H1 (cell line): ENCODE measurements around the gene SLC35F3. TPM values are rescaled to one million over a fixed set of nuclear protein-coding genes. Genes with fewer than 3 reads are reported as not detected.

Experiments used
- CTCF ChIA-PET: fragments of 300-600 bp; sonication (Branson Sonifier 250); formaldehyde crosslinking; loops from one replicate; lab custom pipeline; 2021; ENCODE audit not compliant: partially characterized antibody; lab: Charles Lee
- POLR2A ChIA-PET: fragments of 300-600 bp; sonication (Branson Sonifier 250); formaldehyde crosslinking; loops from one replicate; lab custom pipeline; 2021; ENCODE audit warnings: inconsistent platforms; ENCODE audit not compliant: partially characterized antibody; lab: Charles Lee
- DNase-seq, 2 experiments: peaks; one replicate each; pipeline versions ENCODE4 v3.0.0 to v3.0.0-alpha.2; 2010 to 2022; ENCODE audit warnings: low spot score in 2 of 2, low read depth in 1 of 2, mixed read lengths in 1 of 2
- FAIRE-seq: peaks from 2 replicates; lab custom pipeline; 2011; peaks lifted over from hg19 to GRCh38; lab: Jason Lieb, UNC
- H2AFZ ChIP-seq: 2 replicates; pipeline ENCODE4 v1.8.1; 2012; ENCODE audit warnings: low read length, inconsistent platforms
- H2AK5ac ChIP-seq: 2 replicates; pipeline ENCODE4 v1.6.1; 2013; ENCODE audit warnings: low read depth, low read length
- H2BK120ac ChIP-seq: replicated peaks from 2 replicates; pipeline ENCODE3; 2013; ENCODE audit warnings: low read depth, low read length, inconsistent platforms
- H2BK12ac ChIP-seq: 2 replicates; pipeline ENCODE4 v1.6.1; 2013; ENCODE audit warnings: low read depth, low read length
- H2BK15ac ChIP-seq: 2 replicates; pipeline ENCODE4 v1.6.1; 2013; ENCODE audit warnings: low read length
- H2BK20ac ChIP-seq: 2 replicates; pipeline ENCODE4 v1.6.1; 2013; ENCODE audit warnings: low read length
- H2BK5ac ChIP-seq: 2 replicates; pipeline ENCODE4 v1.6.1; 2013; ENCODE audit warnings: low read depth, low read length
- H3K14ac ChIP-seq: 2 replicates; pipeline ENCODE4 v1.6.1; 2013; ENCODE audit warnings: inconsistent platforms; ENCODE audit not compliant: insufficient read length
- H3K18ac ChIP-seq: 2 replicates; pipeline ENCODE4 v1.6.1; 2013; ENCODE audit warnings: low read length; ENCODE audit errors: extremely low read depth
- H3K23ac ChIP-seq: 2 replicates; pipeline ENCODE4 v1.6.1; 2013; ENCODE audit warnings: inconsistent platforms; ENCODE audit not compliant: insufficient read length
- H3K23me2 ChIP-seq: 2 replicates; pipeline ENCODE4 v1.6.1; 2013; ENCODE audit warnings: low read depth, low read length
- H3K27ac ChIP-seq: 2 replicates; pipeline ENCODE4 v1.6.1; 2011; ENCODE audit warnings: low read depth, low read length, inconsistent platforms
- H3K27me3 ChIP-seq, 4 experiments: replicated peaks in 1 of 4; 1 replicate in 1 of 4; 2 replicates in 3 of 4; pipeline versions ENCODE4 v1.6.1 to v1.8.1; 2011 to 2013; ENCODE audit warnings: low read length in 3 of 4, mild to moderate bottlenecking in 3 of 4, inconsistent platforms in 2 of 4, mixed read lengths in 2 of 4, moderate library complexity in 1 of 4; ENCODE audit not compliant: control insufficient read depth in 3 of 4, insufficient read depth in 3 of 4; ENCODE audit errors: extremely low read depth in 1 of 4
- H3K36me3 ChIP-seq, 4 experiments: 2 replicates each; pipeline versions ENCODE4 v1.6.1 to v1.8.1; 2011 to 2013; ENCODE audit warnings: mild to moderate bottlenecking in 4 of 4, low read length in 3 of 4, moderate library complexity in 2 of 4, control low read depth in 1 of 4, inconsistent platforms in 1 of 4; ENCODE audit not compliant: insufficient read depth in 4 of 4, control insufficient read depth in 2 of 4
- H3K4ac ChIP-seq: replicated peaks from 2 replicates; pipeline ENCODE3; 2013; ENCODE audit warnings: low read length, low read depth, mixed read lengths, inconsistent platforms; ENCODE audit not compliant: insufficient read length
- H3K4me1 ChIP-seq, 4 experiments: replicated peaks in 1 of 4; 1 replicate in 1 of 4; 2 replicates in 3 of 4; pipeline versions ENCODE4 v1.6.1 to v1.8.1; 2011 to 2013; ENCODE audit warnings: low read length in 3 of 4, inconsistent platforms in 2 of 4, mixed read lengths in 1 of 4; ENCODE audit not compliant: insufficient read depth in 4 of 4, control insufficient read depth in 3 of 4
- H3K4me2 ChIP-seq, 2 experiments: 2 replicates each; pipeline versions ENCODE4 v1.6.1 to v1.8.1; 2011 to 2013; ENCODE audit warnings: low read depth in 2 of 2, low read length in 2 of 2, control low read depth in 1 of 2, inconsistent platforms in 1 of 2, mild to moderate bottlenecking in 1 of 2; ENCODE audit not compliant: insufficient read depth in 1 of 2
- H3K4me3 ChIP-seq, 4 experiments: fragments of 200-600, 300-600 bp in 1 of 4; sonication (generic), shearing (Covaris generic), sonication (Bioruptor Twin) in 1 of 4; 2 replicates each; pipeline versions ENCODE4 v1.5.1 to v1.8.1; 2011 to 2016; ENCODE audit warnings: low read length in 4 of 4, low read depth in 3 of 4, control low read depth in 2 of 4, inconsistent platforms in 2 of 4, mild to moderate bottlenecking in 2 of 4, mixed read lengths in 1 of 4, moderate library complexity in 1 of 4; ENCODE audit not compliant: insufficient read depth in 2 of 4; ENCODE audit errors: extremely low read depth in 1 of 4
- H3K56ac ChIP-seq: replicated peaks from 2 replicates; pipeline ENCODE3; 2013; ENCODE audit warnings: low read depth, mild to moderate bottlenecking, mixed read lengths, low read length, inconsistent platforms; ENCODE audit not compliant: insufficient read length
- H3K79me1 ChIP-seq: 2 replicates; pipeline ENCODE4 v1.6.1; 2013; ENCODE audit warnings: low read depth, low read length, control low read depth
- H3K79me2 ChIP-seq, 2 experiments: 2 replicates each; pipeline versions ENCODE4 v1.6.1 to v1.8.1; 2012 to 2013; ENCODE audit warnings: low read length in 2 of 2, mild to moderate bottlenecking in 2 of 2, inconsistent platforms in 1 of 2; ENCODE audit not compliant: insufficient read depth in 2 of 2, control insufficient read depth in 1 of 2
- H3K9ac ChIP-seq, 4 experiments: replicated peaks in 1 of 4; 1 replicate in 1 of 4; 2 replicates in 3 of 4; pipeline versions ENCODE4 v1.6.1 to v1.8.1; 2011 to 2013; ENCODE audit warnings: low read depth in 3 of 4, low read length in 3 of 4, control low read depth in 2 of 4, mild to moderate bottlenecking in 2 of 4, moderate library complexity in 2 of 4, inconsistent platforms in 1 of 4; ENCODE audit errors: extremely low read depth in 1 of 4
- H3K9me3 ChIP-seq, 2 experiments: 2 replicates each; pipeline versions ENCODE4 v1.6.1 to v1.8.1; 2012 to 2013; ENCODE audit warnings: mild to moderate bottlenecking in 2 of 2, moderate library complexity in 2 of 2, control low read depth in 1 of 2, inconsistent platforms in 1 of 2, low read depth in 1 of 2, low read length in 1 of 2, mixed read lengths in 1 of 2; ENCODE audit not compliant: insufficient read depth in 2 of 2
- H4K20me1 ChIP-seq, 2 experiments: replicated peaks in 1 of 2; 2 replicates each; pipeline versions ENCODE3 to v1.8.1; 2011 to 2013; ENCODE audit warnings: inconsistent platforms in 2 of 2, low read length in 2 of 2, mild to moderate bottlenecking in 1 of 2; ENCODE audit not compliant: insufficient read depth in 2 of 2, control insufficient read depth in 1 of 2
- H4K5ac ChIP-seq: 2 replicates; pipeline ENCODE4 v1.6.1; 2013; ENCODE audit warnings: low read length, low read depth, mixed read lengths, inconsistent platforms; ENCODE audit not compliant: insufficient read length
- H4K8ac ChIP-seq: 2 replicates; pipeline ENCODE4 v1.8.0; 2013; ENCODE audit warnings: mild to moderate bottlenecking, moderate library complexity, low read length, inconsistent platforms; ENCODE audit not compliant: insufficient read depth; ENCODE audit errors: extremely low read depth
- H4K91ac ChIP-seq: replicated peaks from 2 replicates; pipeline ENCODE3; 2013; ENCODE audit warnings: low read length, mixed read lengths, inconsistent platforms; ENCODE audit not compliant: insufficient read length
- CEBPB ChIP-seq: IDR thresholded peaks from 2 replicates; pipeline ENCODE4 v1.6.1; 2012; ENCODE audit warnings: low read depth, low read length
- EZH2 ChIP-seq: fragments of 200-600 bp; sonication (generic); IDR thresholded peaks from 2 replicates; pipeline ENCODE4 v1.7.1; 2012; ENCODE audit warnings: low read depth, mild to moderate bottlenecking, moderate library complexity, low read length, inconsistent platforms; ENCODE audit not compliant: severe bottlenecking
- HDAC6 ChIP-seq: IDR thresholded peaks from one replicate; pipeline ENCODE4 v1.7.1; 2012; ENCODE audit warnings: low read depth, mild to moderate bottlenecking, inconsistent platforms, low read length, moderate library complexity
- MAX ChIP-seq: IDR thresholded peaks from 2 replicates; pipeline ENCODE4 v1.6.1; 2012; ENCODE audit warnings: inconsistent platforms
- POLR2AphosphoS5 ChIP-seq: IDR thresholded peaks from 2 replicates; pipeline ENCODE4 v1.6.1; 2011; ENCODE audit warnings: low read depth, low read length
- RBBP5 ChIP-seq: IDR thresholded peaks from 2 replicates; pipeline ENCODE4 v1.7.1; 2012; ENCODE audit warnings: low read depth, mild to moderate bottlenecking, inconsistent platforms, low read length, moderate library complexity, borderline replicate concordance
- SIN3A ChIP-seq, 2 experiments: IDR thresholded peaks in 1 of 2; conservative IDR thresholded peaks in 1 of 2; 2 replicates each; pipeline ENCODE4 v1.6.1; 2011 to 2012; ENCODE audit warnings: low read length in 2 of 2, improper control_type of control experiment in 1 of 2, low read depth in 1 of 2, mild to moderate bottlenecking in 1 of 2
- SUZ12 ChIP-seq: fragments of 200-600 bp; sonication (generic); IDR thresholded peaks from 2 replicates; pipeline ENCODE4 v1.6.1; 2012; ENCODE audit warnings: mild to moderate bottlenecking, inconsistent platforms, low read length, moderate library complexity, mixed read lengths
- TAF1 ChIP-seq: IDR thresholded peaks from 2 replicates; pipeline ENCODE4 v1.6.1; 2011; ENCODE audit warnings: mild to moderate bottlenecking, low read depth, low read length
- USF2 ChIP-seq: IDR thresholded peaks from 2 replicates; pipeline ENCODE4 v1.6.1; 2011; ENCODE audit warnings: low read length, improper control_type of control experiment
- ZNF274 ChIP-seq: IDR thresholded peaks from 2 replicates; pipeline ENCODE4 v1.7.0; 2012; ENCODE audit warnings: low read length, borderline replicate concordance; ENCODE audit errors: extremely low read depth
- WGBS, 2 experiments: shearing (Covaris generic) in 1 of 2; methylation state at CpG; one replicate each; pipeline versions ENCODE4 v1.1.6 to v1.1.7; 2013 to 2015; ENCODE audit warnings: low lambda C conversion rate in 2 of 2, mixed read lengths in 2 of 2, inconsistent platforms in 1 of 2, low coverage in 1 of 2, missing lambda C conversion rate in 1 of 2; ENCODE audit not compliant: insufficient replicate concordance in 2 of 2, insufficient coverage in 1 of 2, insufficient read length in 1 of 2; ENCODE audit errors: extremely low coverage in 1 of 2, missing lambda C conversion rate in 1 of 2; 5-methylcytosine and 5-hydroxymethylcytosine counted together
- polyA plus RNA-seq, 7 experiments: library from polyadenylated mRNA; depleted of rRNA in 3 of 7; stranded (reverse) in 5 of 7; unstranded in 2 of 7; fragments of >200 nt in 5 of 7; fragments of 200-250 nt in 2 of 7; gene quantifications; 1 replicate in 5 of 7; 2 replicates in 1 of 7; 4 replicates in 1 of 7; pipeline versions ENCODE4 v1.2.1 to v1.2.3, GENCODE V29; 2011 to 2013; ENCODE audit warnings: missing spikeins in 2 of 7, mixed read lengths in 2 of 7
- total RNA-seq: library from RNA; stranded (reverse); fragmentation: NEBNext Ultra II Directional; extraction: Animal tissue kit (Norgen Biotek cat#: 25700); gene quantifications from 2 replicates; pipeline ENCODE4 v1.2.1, GENCODE V29; 2021

Gene SLC35F3
- total and polyA plus RNA-seq, 2 of the 8 experiments (the other 6 are each of a cell fraction or from before 2014, with no cell fraction given): 0.78 to 1.2 TPM

- H4K5ac ChIP-seq: no peak overlapping the region
- H4K91ac ChIP-seq: peak overlapping the region; percentile 20
- H2AK5ac ChIP-seq: no peak overlapping the region
- H2BK120ac ChIP-seq: no peak overlapping the region
- no peak overlapping the region for H2BK20ac ChIP-seq
- no peaks in the 10 kb centered on the region for H3K79me2 ChIP-seq
- no peak overlapping the region for H3K56ac ChIP-seq
- H4K8ac ChIP-seq: no peak overlapping the region
- no peak overlapping the region for H3K14ac ChIP-seq
- DNase-seq: no peak
- H3K4me3 ChIP-seq: peak overlapping the region; percentile 49 to 70 (median 61)
- peak overlapping the region; percentile 25; the same call in 1 of the 2 replicates for H2AFZ ChIP-seq
- peak overlapping the region; percentile 89 to 95 for H3K4me2 ChIP-seq
- no peak overlapping the region for H3K9ac ChIP-seq
- no peak overlapping the region for H2BK5ac ChIP-seq
- H3K18ac ChIP-seq: peak overlapping the region; percentile 60; the same call in 1 of the 2 replicates
- ChIA-PET POLR2A (interaction anchor here (0.9 to 2.4 kb wide), 3 partner anchors 8 to 96 kb away, joined by 3 to 6 read pairs (median 5); no protein-coding TSS in a partner anchor), CTCF (interaction anchor here (0.7 to 10.5 kb wide), 28 partner anchors 9 to 150 kb away, joined by 3 to 170 read pairs (median 6); no protein-coding TSS in a partner anchor)
- no peaks in the 10 kb centered on the region for H3K36me3 ChIP-seq
- H2BK12ac ChIP-seq: 0 out of 2 replicates have a peak overlapping the region, but pooled peaks have one; percentile 27
- H3K27me3 ChIP-seq: peaks cover 0 to 15% (median 9%) of the 10 kb centered on the region in 4 experiments; a peak in 6 of 7 replicates
- no peak overlapping the region for H2BK15ac ChIP-seq
- no peak overlapping the region for H3K27ac ChIP-seq
- H3K9me3 ChIP-seq: 0 out of 4 replicates have a peak, but pooled peaks cover 0 to 5% of the 10 kb centered on the region in 2 experiments
- no peaks in the 10 kb centered on the region for H4K20me1 ChIP-seq
- H3K23me2 ChIP-seq: peaks cover 11% of the 10 kb centered on the region; the same call in 1 of the 2 replicates
- FAIRE-seq: no peak
- no peak overlapping the region for H3K23ac ChIP-seq
- H3K4me1 ChIP-seq: peaks cover 0 to 9% (median 6%) of the 10 kb centered on the region in 4 experiments; a peak in 4 of 7 replicates
- no peak overlapping the region for H3K4ac ChIP-seq
- 35% methylated on average over 8 of the region's 8 CpGs; no CpG with 5 or more reads in 1 of the 2 experiments for WGBS, 2 experiments
- H3K79me1 ChIP-seq: no peaks in the 10 kb centered on the region
- TF ChIP-seq HDAC6 (no peak), EZH2 (no peak), SIN3A (conservative IDR thresholded peaks at IDR 0.05 in 1 of 2, IDR thresholded peaks at IDR 0.05 in 1 of 2; ENCODE audit: low read depth in 1 of 2, low read length in 2 of 2) (no peak), ZNF274 (no peak), POLR2AphosphoS5 (no peak), TAF1 (no peak), CEBPB (no peak), SUZ12 (no peak), MAX (no peak), RBBP5 (no peak), USF2 (no peak)
Measured at GRCh38 chr1:234213658-234214128, 309.2 kb downstream of the SLC35F3 start.
